Stimulated activated CD4-positive, alpha-beta T cell treated with anti-CD3 and anti-CD28 coated beads, TNF-alpha, amount 100 ng/mL, for 24 hours (primary cell): ENCODE results near the gene MDC1.

Experiments
- DNase-seq, 3 experiments: peaks; one replicate each; pipeline ENCODE4 v3.0.0-alpha.2; 2020; ENCODE audit warnings: low read depth in 3 of 3

Gene MDC1

GRCh38 chr6:30747300-30747687 lies 30.2 kb upstream of the MDC1 start:
- DNase-seq, result no peak

DNA sequence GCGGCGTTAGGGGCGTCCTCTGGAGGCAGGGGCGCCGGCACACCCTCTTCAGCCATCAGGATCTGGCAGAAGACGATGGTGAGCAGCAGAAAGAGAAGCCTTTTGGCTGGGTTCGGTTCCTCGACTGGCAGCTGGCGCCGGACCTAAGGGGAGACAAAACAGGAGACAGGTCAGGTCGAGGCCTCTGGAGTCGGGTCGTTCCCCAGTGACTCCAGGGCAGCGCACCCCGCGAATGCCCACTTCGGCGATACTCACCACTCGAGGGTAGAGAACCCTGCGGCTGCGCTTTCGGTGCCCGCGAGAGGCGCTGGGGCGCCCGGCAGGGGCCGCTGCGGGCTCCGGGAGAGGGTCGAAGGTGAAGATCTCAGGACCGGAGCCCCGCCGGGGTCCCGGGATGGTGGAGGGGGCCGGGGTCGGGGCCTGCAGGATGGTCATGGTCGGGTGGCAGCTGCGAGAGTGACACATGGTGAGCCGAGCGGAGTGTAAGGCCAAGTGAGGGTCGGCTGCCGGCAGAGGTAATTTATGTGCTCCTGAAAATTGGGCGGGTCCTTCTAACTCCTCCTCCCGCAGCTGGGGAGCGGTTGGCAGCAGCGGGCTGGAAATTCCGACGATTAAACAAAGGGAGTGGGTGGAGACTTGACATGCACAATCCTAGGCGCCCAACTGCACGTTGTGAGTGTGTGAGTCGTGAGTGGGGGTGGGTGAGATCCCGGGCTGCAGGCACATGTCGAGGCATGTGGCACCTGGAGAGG lies 27.1 kb upstream of the MDC1 start, which contains the start of gene IER3:
Gene IER3, minus strand, starts transcription at position 494 of the 752 bp plus-strand sequence. Its CDS starts 29 bp downstream, at position 465.
- DNase-seq, result peak; percentile 78 to 86 (median 85)

DNA sequence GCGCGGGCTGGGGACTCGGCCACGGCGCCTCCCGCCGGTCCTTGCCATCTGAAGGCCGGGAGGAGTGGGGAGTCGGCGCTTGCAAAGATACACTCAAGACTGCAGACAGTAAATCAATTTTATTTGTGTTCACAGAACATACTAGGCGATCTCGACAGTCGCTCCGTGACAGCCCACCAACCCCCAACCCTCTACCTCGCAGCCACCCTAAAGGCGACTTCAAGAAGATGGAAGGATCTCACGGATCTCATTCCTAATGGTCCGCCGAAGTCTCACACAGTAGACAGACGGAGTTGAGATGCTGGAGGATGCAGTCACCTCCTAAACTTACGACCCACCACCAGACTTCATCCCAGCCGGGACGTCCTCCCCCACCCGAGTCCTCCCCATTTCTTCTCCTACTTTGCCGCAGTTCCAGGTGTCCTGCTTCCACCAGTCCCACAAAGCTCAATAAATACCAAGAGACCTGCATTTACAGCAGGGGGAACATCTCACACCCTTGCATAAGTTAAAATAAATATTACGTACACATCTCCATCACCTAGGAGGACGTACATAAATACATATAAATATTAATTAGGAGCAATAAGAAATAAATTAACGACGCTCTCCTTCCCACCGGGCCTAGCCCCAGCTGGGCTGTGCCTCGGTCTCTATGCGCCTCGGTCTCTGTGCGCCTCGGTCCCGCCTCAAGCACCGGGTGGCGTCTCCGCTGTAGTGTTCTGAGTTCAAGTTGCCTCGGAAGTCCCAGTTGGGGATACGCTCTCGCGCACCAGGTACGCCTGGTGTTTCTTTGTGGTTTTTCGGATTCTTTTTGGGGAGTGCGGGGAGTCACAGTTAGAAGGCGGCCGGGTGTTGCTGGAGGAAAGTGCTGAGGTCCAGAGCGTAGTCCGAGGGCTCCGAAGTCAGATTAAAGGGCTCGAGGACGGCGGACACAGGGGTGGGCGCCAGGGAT lies 26.3 kb upstream of the MDC1 start:
- peak in 1 of 3 experiments; percentile 53 for DNase-seq

DNA sequence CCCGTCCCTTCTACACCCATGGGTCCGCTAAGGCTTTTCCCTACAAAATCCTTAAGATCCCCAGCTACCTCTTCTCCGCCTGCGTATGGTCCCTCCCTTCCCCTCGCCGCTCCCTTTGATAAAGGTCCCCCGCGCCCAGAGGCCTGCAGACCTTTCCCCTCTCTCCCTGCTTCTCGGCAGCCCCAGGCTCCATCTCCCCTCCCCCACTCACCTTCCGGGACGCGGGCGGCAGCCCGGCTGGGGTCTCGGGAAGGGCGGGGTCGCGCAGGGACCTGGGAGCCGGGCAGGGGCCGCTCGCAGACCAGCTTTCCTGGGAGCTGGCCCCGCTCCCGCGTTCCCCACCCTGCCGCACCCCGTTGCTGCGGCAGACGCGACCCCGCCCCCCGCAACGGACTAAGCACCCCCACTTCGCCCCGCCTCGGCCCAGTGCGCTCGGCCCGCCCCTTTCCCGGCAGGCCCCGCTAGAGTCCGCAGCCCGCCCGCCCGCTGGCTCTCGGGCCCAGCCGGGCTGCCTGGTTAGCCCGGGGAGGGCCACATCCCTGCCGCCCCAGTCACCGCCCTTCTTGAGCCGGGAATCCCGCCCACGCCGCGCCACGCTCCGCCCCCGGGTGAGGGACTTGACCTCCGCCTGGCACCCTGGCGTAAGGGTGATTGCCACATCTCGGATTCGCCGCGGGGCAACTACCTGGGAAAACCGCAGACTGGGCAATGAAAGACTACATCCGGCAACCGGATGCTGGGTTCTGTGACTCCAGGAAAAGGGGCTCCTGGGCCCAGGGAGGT lies 25.4 kb upstream of the MDC1 start, which contains the start of gene FLOT1:
Gene FLOT1, minus strand, starts transcription at position 372 of the 783 bp plus-strand sequence. CDS start 498 bp downstream, outside the sequence.
- peak; percentile 84 to 98 (median 87) for DNase-seq

DNA sequence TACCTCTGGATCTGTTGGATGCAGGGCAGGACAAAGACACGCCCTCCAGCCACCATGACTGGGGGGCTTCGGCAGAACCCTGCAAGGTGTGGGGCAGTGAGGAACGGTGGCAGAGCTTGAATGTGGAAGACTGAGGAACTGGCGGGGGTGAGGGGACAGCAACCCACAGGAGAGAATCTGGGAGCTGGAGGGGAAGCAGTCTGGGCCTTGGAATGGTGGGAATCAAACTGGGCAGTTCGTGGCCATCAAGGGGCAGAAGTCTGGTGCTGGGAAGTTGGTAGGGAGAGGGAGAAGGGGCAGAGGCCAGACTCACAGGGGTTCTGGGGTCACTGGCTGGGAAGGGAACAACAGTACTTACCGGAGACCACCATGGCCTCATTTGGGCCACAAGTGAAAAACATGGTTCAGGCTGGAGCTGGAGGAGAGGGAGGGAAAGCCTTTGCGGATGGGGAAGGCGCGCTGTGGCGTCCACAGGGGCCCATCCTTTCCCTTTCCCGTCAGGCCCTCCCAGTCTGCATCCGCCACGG lies 24.8 kb upstream of the MDC1 start:
- peak in 1 of 3 experiments; percentile 55 for DNase-seq

- DNase-seq, result peak in 1 of 3 experiments; percentile 31
Observed at GRCh38 chr6:30741063-30741779, 24.1 kb upstream of the MDC1 start.

GRCh38 chr6:30740540-30740870 lies 23.4 kb upstream of the MDC1 start:
- no peak for DNase-seq

DNA sequence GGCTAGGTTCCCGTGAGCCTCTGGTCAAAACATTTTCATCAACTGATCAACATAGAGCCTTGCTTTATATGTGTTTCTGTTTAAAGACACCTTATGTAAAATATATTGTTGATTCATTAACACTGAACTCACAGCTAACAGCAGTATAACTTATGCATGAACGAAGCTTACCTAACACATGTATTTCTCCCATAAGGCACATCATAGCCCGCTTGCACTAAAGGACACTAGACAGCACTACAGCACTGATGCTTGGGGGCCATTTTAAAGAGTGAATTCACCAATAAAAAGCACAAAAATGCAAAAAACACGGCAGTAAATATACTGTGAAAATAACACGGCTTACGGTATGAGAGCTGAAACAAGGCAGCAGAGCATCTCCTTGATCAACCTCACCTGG lies 21.5 kb upstream of the MDC1 start:
- DNase-seq, result no peak

GRCh38 chr6:30735668-30736314 lies 18.7 kb upstream of the MDC1 start:
- DNase-seq, result peak in 1 of 3 experiments; percentile 21

- DNase-seq, result no peak
Observed at GRCh38 chr6:30732237-30732943, 15.3 kb upstream of the MDC1 start.

GRCh38 chr6:30730601-30731435 lies 13.7 kb upstream of the MDC1 start:
- DNase-seq, result peak; percentile 71 to 88 (median 77)

- DNase-seq, result no peak
Observed at GRCh38 chr6:30727920-30728553, 11.0 kb upstream of the MDC1 start.

- no peak for DNase-seq
Observed at GRCh38 chr6:30726506-30727413, 9.7 kb upstream of the MDC1 start.

DNA sequence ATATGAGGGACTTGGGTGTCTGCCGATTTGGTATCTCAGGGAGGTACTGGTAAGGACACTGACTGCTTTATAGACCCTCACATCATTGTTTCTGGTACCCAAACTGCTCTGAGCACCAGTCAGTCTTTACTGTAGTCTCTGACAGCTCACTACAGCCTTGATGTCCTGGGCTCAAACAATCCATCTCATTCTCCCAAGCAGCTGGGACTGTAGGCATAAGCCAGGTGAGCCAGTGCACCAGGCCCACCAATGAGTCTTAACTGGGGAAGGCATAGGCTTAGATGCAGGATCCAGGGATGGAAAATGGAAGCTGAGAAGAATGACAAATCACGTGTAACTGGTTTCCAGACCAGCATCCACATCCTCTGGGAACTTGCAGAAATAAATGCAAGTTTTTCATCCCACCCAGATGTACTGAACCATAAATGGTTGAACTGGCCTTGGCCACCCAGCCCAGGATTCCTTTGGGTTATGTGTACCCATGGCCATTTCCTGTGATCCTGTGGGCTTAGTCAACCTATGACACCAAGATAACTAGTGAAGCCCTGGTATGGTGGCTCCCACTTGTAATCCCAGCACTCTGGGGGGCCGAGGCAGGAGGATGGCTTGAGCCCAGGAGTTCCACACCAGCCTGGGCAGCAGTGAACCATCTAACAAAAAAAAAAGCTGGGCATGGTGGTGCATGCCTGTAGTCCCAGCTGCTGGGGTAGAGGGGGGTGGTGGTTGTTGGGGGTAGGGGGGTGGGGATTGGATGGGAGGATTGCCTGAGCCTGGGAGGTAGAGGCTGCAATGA lies 8.8 kb upstream of the MDC1 start:
- DNase-seq, result peak in 1 of 3 experiments; percentile 33

DNA sequence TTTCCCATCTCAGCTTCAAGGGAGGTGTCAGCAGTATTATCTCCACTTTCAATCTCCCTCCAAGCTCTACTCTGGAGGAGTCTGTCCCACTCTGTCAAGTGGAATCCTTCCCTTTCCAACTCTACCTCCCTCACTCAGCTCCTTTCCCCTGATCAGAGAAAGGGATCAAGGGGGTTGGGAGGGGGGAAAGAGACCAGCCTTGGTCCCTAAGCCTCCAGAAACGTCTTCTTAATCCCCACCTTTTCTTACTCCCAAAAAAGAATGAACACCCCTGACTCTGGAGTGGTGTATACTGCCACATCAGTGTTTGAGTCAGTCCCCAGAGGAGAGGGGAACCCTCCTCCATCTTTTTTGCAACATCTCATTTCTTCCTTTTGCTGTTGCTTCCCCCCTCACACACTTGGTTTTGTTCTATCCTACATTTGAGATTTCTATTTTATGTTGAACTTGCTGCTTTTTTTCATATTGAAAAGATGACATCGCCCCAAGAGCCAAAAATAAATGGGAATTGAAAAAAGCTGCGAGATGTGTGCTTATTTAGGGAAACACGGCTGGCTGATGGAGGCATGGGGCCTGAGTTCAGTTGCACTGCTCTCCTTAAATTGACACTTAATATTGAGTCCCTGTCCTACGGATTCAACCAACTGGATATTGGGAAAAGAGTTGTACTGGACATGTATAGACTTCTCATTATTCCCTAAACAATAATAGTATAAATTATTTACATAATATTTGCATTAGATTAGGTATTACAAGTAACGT lies 8.0 kb upstream of the MDC1 start:
- DNase-seq, result no peak
